SK-N-SH (cell line): ENCODE measurements around the gene AGO3. TPM values are rescaled to one million over a fixed set of nuclear protein-coding genes. Genes with fewer than 3 reads are reported as not detected.

ENCODE experiments used
- CTCF ChIA-PET: fragments of 300-600, 350-600 bp; formaldehyde crosslinking; extraction: SDS; loops from one replicate; lab custom pipeline; 2021; lab: Yijun Ruan, JAX
- POLR2A ChIA-PET: fragments of 350-600 bp; sonication (Branson Sonifier 250); formaldehyde crosslinking; extraction: SDS; loops from one replicate; lab custom pipeline; 2020; ENCODE audit warnings: antibody characterized with exemption, inconsistent platforms; lab: Yijun Ruan, JAX
- DNase-seq: peaks from one replicate; pipeline ENCODE4 v3.0.0; 2012
- H2AFZ ChIP-seq: fragments of 200-600 bp; sonication (generic); 2 replicates; pipeline ENCODE4 v1.8.1; 2016; ENCODE audit warnings: antibody characterized with exemption, mild to moderate bottlenecking, low read depth
- H3F3A ChIP-seq: fragments of 200-600 bp; sonication (generic); replicated peaks from 2 replicates; pipeline ENCODE3; 2016; ENCODE audit warnings: antibody characterized with exemption, mild to moderate bottlenecking; ENCODE audit not compliant: insufficient read depth
- H3K27ac ChIP-seq, 2 experiments: fragments of 200-500 bp in 1 of 2; fragments of 200-600 bp in 1 of 2; sonication (Bioruptor generic) in 1 of 2; sonication (generic), shearing (Covaris generic) in 1 of 2; 2 replicates each; pipeline versions ENCODE4 v1.5.1 to v1.6.1; 2014 to 2016; ENCODE audit warnings: low read depth in 2 of 2, inconsistent platforms in 1 of 2, low read length in 1 of 2, mild to moderate bottlenecking in 1 of 2, mixed read lengths in 1 of 2
- H3K27me3 ChIP-seq: fragments of 200-600 bp; sonication (generic), shearing (Covaris generic); 2 replicates; pipeline ENCODE4 v1.6.1; 2016; ENCODE audit warnings: mixed run types; ENCODE audit not compliant: insufficient read depth
- H3K36me3 ChIP-seq, 2 experiments: fragments of 200-500 bp in 1 of 2; fragments of 200-600 bp in 1 of 2; sonication (Bioruptor generic) in 1 of 2; sonication (generic) in 1 of 2; replicated peaks in 1 of 2; 2 replicates each; pipeline versions ENCODE3 to v1.5.1; 2014 to 2016; ENCODE audit warnings: low read length in 1 of 2, mild to moderate bottlenecking in 1 of 2; ENCODE audit not compliant: insufficient read depth in 2 of 2, control insufficient read depth in 1 of 2
- H3K4me1 ChIP-seq, 2 experiments: fragments of 200-500 bp in 1 of 2; fragments of 200-600 bp in 1 of 2; sonication (Bioruptor generic) in 1 of 2; sonication (generic), shearing (Covaris generic) in 1 of 2; 2 replicates each; pipeline versions ENCODE4 v1.5.1 to v1.6.1; 2014 to 2016; ENCODE audit warnings: low read depth in 1 of 2, low read length in 1 of 2, mixed run types in 1 of 2; ENCODE audit not compliant: insufficient read depth in 2 of 2, control insufficient read depth in 1 of 2
- H3K4me2 ChIP-seq: fragments of 200-600 bp; sonication (generic), shearing (Covaris generic); 2 replicates; pipeline ENCODE4 v1.6.1; 2017; ENCODE audit warnings: mixed run types
- H3K4me3 ChIP-seq, 2 experiments: fragments of 200-500 bp in 1 of 2; fragments of 200-600 bp in 1 of 2; sonication (Bioruptor generic) in 1 of 2; sonication (generic), shearing (Covaris generic) in 1 of 2; 2 replicates each; pipeline versions ENCODE4 v1.5.1 to v1.8.1; 2014 to 2016; ENCODE audit warnings: low read depth in 2 of 2, inconsistent platforms in 1 of 2, low read length in 1 of 2, mild to moderate bottlenecking in 1 of 2, mixed read lengths in 1 of 2, moderate library complexity in 1 of 2
- H3K79me2 ChIP-seq: fragments of 200-600 bp; sonication (generic); 2 replicates; pipeline ENCODE4 v1.8.1; 2017; ENCODE audit warnings: mild to moderate bottlenecking; ENCODE audit not compliant: insufficient read depth
- H3K9ac ChIP-seq: fragments of 200-600 bp; sonication (generic); 2 replicates; pipeline ENCODE4 v1.6.1; 2017; ENCODE audit warnings: mixed run types
- H3K9me2 ChIP-seq: fragments of 200-600 bp; sonication (generic); 2 replicates; pipeline ENCODE4 v1.6.1; 2017; ENCODE audit warnings: mixed run types
- H3K9me3 ChIP-seq: fragments of 200-600 bp; sonication (generic); 2 replicates; pipeline ENCODE4 v1.6.1; 2017; ENCODE audit warnings: mixed run types, mild to moderate bottlenecking, moderate library complexity
- H4K20me1 ChIP-seq: fragments of 200-600 bp; sonication (generic); 2 replicates; pipeline ENCODE4 v1.6.1; 2017; ENCODE audit warnings: mild to moderate bottlenecking, mixed run types; ENCODE audit not compliant: insufficient read depth
- CHD2 ChIP-seq: fragments of 150-350 bp; IDR thresholded peaks from 2 replicates; pipeline ENCODE4 v1.6.1; 2018; ENCODE audit warnings: low read length; ENCODE audit not compliant: partially characterized antibody
- ELF1 ChIP-seq: IDR thresholded peaks from 2 replicates; pipeline ENCODE4 v1.4.0; 2012
- EP300 ChIP-seq, 2 experiments: IDR thresholded peaks; 2 replicates each; pipeline versions ENCODE4 v1.4.0 to v1.6.1; 2012; ENCODE audit warnings: borderline replicate concordance in 1 of 2, low read depth in 1 of 2, low read length in 1 of 2
- EZH2phosphoT487 ChIP-seq: fragments of 200-600 bp; sonication (generic); IDR thresholded peaks from 2 replicates; pipeline ENCODE4 v1.6.1; 2017; ENCODE audit warnings: low read depth, mixed run types, mild to moderate bottlenecking, antibody characterized with exemption, moderate library complexity, borderline replicate concordance
- FOSL2 ChIP-seq: IDR thresholded peaks from 2 replicates; pipeline ENCODE4 v1.4.0; 2012; ENCODE audit warnings: low read depth, mild to moderate bottlenecking, moderate library complexity, borderline replicate concordance
- FOXJ3 ChIP-seq: sonication (generic); formaldehyde crosslinking; IDR thresholded peaks from 2 replicates; pipeline ENCODE4 v1.5.1; 2020; ENCODE audit warnings: mild to moderate bottlenecking, missing genetic modification reagents
- FOXM1 ChIP-seq: IDR thresholded peaks from 2 replicates; pipeline ENCODE4 v1.4.0; 2012; ENCODE audit warnings: low read depth, mild to moderate bottlenecking
- GABPA ChIP-seq: IDR thresholded peaks from 2 replicates; pipeline ENCODE4 v1.4.0; 2012; ENCODE audit warnings: low read depth, mild to moderate bottlenecking
- MEF2A ChIP-seq: IDR thresholded peaks from 2 replicates; pipeline ENCODE4 v1.4.0; 2012; ENCODE audit warnings: low read depth, borderline replicate concordance
- MXI1 ChIP-seq: IDR thresholded peaks from 2 replicates; pipeline ENCODE4 v1.6.1; 2012; ENCODE audit warnings: mild to moderate bottlenecking, low read depth, low read length, improper control_type of control experiment
- NFIC ChIP-seq: IDR thresholded peaks from 2 replicates; pipeline ENCODE4 v1.4.0; 2012; ENCODE audit warnings: borderline replicate concordance
- NRF1 ChIP-seq: IDR thresholded peaks from 2 replicates; pipeline ENCODE4 v1.6.1; 2012; ENCODE audit warnings: low read depth, mild to moderate bottlenecking, low read length
- RAD21 ChIP-seq: IDR thresholded peaks from 2 replicates; pipeline ENCODE4 v1.6.1; 2012; ENCODE audit warnings: mild to moderate bottlenecking, low read length
- RFX5 ChIP-seq: IDR thresholded peaks from 2 replicates; pipeline ENCODE4 v1.6.1; 2012; ENCODE audit warnings: mild to moderate bottlenecking, improper control_type of control experiment, low read length
- RXRA ChIP-seq: IDR thresholded peaks from 2 replicates; pipeline ENCODE4 v1.4.0; 2012; ENCODE audit warnings: low read depth, mild to moderate bottlenecking, borderline replicate concordance
- SIN3A ChIP-seq: IDR thresholded peaks from 2 replicates; pipeline ENCODE4 v1.6.1; 2012; ENCODE audit warnings: low read depth, mild to moderate bottlenecking, low read length, moderate library complexity, borderline replicate concordance
- SMC3 ChIP-seq: IDR thresholded peaks from 2 replicates; pipeline ENCODE4 v1.6.1; 2012; ENCODE audit warnings: low read depth, low read length, improper control_type of control experiment
- TAF1 ChIP-seq: IDR thresholded peaks from 2 replicates; pipeline ENCODE4 v1.6.1; 2012; ENCODE audit warnings: low read depth, mild to moderate bottlenecking, low read length, moderate library complexity, borderline replicate concordance
- TEAD4 ChIP-seq: IDR thresholded peaks from 2 replicates; pipeline ENCODE4 v1.4.0; 2012; ENCODE audit warnings: mild to moderate bottlenecking, borderline replicate concordance; ENCODE audit not compliant: insufficient read depth
- YY1 ChIP-seq: IDR thresholded peaks from 2 replicates; pipeline ENCODE4 v1.4.0; 2012; ENCODE audit warnings: low read depth, mild to moderate bottlenecking
- WGBS: methylation state at CpG from one replicate; pipeline ENCODE4 v1.1.6; 2017; ENCODE audit warnings: low lambda C conversion rate; 5-methylcytosine and 5-hydroxymethylcytosine counted together
- polyA plus RNA-seq, 3 experiments: library from polyadenylated mRNA; depleted of rRNA; stranded (reverse); fragments of >200 nt; gene quantifications; 2 replicates each; pipeline ENCODE4 v1.2.3, GENCODE V29; 2012
- TF ChIP-seq, protein P1 (sequence below): IDR thresholded peaks from 2 replicates; pipeline ENCODE4; 2012
- TF ChIP-seq, protein P2 (sequence below): IDR thresholded peaks from 2 replicates; pipeline ENCODE4 v1.4.0; 2012; ENCODE audit warnings: low read depth
- TF ChIP-seq, protein P3 (sequence below): fragments of 200-600 bp; sonication (generic); IDR thresholded peaks from 2 replicates; pipeline ENCODE4 v1.6.1; 2017; ENCODE audit warnings: antibody characterized with exemption, mild to moderate bottlenecking, moderate library complexity
- TF ChIP-seq, protein P4 (sequence below): fragments of 150-350 bp; IDR thresholded peaks from 2 replicates; pipeline ENCODE4 v1.6.1; 2017; ENCODE audit warnings: antibody characterized with exemption, low read length, low read depth, borderline replicate concordance

The AGO3 gene
- polyA plus RNA-seq, 1 of the 3 experiments (the other 2 are of a cell fraction): 6.7 TPM

DNA sequence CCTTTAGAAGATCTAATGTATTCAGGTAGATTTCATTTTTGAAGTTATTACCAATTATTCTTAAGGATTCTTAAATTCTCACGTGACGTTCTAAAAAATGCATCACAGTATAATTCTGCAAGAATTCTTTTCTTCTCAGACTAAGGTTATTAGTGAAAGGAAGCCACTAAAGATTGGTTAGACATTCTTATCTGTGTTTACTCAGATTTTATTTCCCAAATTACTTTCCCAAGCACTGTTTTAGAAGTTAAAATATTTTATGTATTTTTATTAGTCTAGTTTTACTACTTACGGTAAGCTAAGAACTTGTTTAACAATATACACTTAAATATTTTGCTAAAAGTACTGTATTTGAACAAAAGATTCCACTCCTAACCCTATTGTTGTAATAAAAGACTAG lies 28.4 kb downstream of the AGO3 start:
- ChIA-PET POLR2A (no interaction called here), CTCF (no interaction called here)
- H3K4me2 ChIP-seq: no peak overlapping the region
- H3K9ac ChIP-seq: no peak overlapping the region
- no peak for TF ChIP-seq FOXJ3 (CRISPR knock-in tag)
- no peak for TF ChIP-seq YY1
- TF ChIP-seq MEF2A: no peak
- no peak for TF ChIP-seq FOSL2
- TF ChIP-seq TAF1: no peak
- TF ChIP-seq CHD2: no peak
- no peak for TF ChIP-seq FOXM1
- no peak for TF ChIP-seq RXRA
- TF ChIP-seq MXI1: no peak
- TF ChIP-seq, protein P1, sequence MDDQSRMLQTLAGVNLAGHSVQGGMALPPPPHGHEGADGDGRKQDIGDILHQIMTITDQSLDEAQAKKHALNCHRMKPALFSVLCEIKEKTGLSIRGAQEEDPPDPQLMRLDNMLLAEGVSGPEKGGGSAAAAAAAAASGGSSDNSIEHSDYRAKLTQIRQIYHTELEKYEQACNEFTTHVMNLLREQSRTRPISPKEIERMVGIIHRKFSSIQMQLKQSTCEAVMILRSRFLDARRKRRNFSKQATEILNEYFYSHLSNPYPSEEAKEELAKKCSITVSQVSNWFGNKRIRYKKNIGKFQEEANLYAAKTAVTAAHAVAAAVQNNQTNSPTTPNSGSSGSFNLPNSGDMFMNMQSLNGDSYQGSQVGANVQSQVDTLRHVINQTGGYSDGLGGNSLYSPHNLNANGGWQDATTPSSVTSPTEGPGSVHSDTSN: no peak
- no peak for TF ChIP-seq EZH2phosphoT487
- H4K20me1 ChIP-seq: no peaks in the 10 kb centered on the region; the same call in 1 of the 2 replicates
- peaks cover 27% of the 10 kb centered on the region for H3K79me2 ChIP-seq
- no peaks in the 10 kb centered on the region for H3K27me3 ChIP-seq
- H3K36me3 ChIP-seq: peaks cover 0 to 6% of the 10 kb centered on the region in 2 experiments
- 95% methylated on average over 3 of the region's 3 CpGs for WGBS
- H3K9me3 ChIP-seq: no peaks in the 10 kb centered on the region
- peaks cover 9% of the 10 kb centered on the region for H3F3A ChIP-seq
- no peaks in the 10 kb centered on the region for H3K4me1 ChIP-seq
- H2AFZ ChIP-seq: no peak overlapping the region
- no peak overlapping the region for H3K4me3 ChIP-seq
- no peak for DNase-seq
- no peak overlapping the region for H3K27ac ChIP-seq
- H3K9me2 ChIP-seq: no peaks in the 10 kb centered on the region

DNA sequence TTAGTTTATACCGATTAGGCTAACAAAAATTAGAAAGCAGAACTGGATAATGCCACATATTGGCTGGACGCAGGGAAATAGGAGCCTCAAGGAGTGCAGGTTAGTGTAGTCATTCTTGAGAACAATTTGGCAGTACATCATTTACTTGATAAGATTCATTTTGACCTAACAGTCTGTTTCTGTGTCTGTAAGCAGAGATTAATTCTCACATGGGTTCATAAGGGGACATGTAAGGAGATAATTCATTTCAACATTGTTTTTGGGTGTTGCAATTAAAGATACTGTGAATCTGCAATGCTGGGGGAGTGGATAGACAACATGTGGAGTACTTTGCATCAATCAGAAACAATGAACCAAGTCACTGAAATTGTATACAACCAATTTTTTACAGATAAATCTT lies 32.0 kb downstream of the AGO3 start:
- Histone ChIP-seq H3K4me3 (no peak overlapping the region), H3K9me2 (no peaks in the 10 kb centered on the region), H3K27ac (no peak overlapping the region), H2AFZ (no peak overlapping the region), H3K27me3 (no peaks in the 10 kb centered on the region), H4K20me1 (no peaks in the 10 kb centered on the region; the same call in 1 of the 2 replicates), H3K79me2 (peaks cover 36% of the 10 kb centered on the region), H3K36me3 (peaks cover 1 to 3% of the 10 kb centered on the region in 2 experiments), H3F3A (peaks cover 14% of the 10 kb centered on the region), H3K9ac (no peak overlapping the region), H3K4me2 (no peak overlapping the region), H3K4me1 (no peaks in the 10 kb centered on the region), H3K9me3 (no peaks in the 10 kb centered on the region)
- TF ChIP-seq, protein P2, sequence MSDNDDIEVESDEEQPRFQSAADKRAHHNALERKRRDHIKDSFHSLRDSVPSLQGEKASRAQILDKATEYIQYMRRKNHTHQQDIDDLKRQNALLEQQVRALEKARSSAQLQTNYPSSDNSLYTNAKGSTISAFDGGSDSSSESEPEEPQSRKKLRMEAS: no peak
- TF ChIP-seq MEF2A (no peak), ELF1 (no peak), EP300 (IDR thresholded peaks at IDR 0.05; ENCODE audit: borderline replicate concordance in 1 of 2, low read depth in 1 of 2, low read length in 1 of 2) (no peak), SMC3 (no peak), RAD21 (no peak), TAF1 (no peak), GABPA (no peak), TEAD4 (no peak), SIN3A (no peak), RFX5 (no peak), NFIC (no peak), NRF1 (no peak), FOSL2 (no peak), YY1 (no peak)
- TF ChIP-seq, protein P3, sequence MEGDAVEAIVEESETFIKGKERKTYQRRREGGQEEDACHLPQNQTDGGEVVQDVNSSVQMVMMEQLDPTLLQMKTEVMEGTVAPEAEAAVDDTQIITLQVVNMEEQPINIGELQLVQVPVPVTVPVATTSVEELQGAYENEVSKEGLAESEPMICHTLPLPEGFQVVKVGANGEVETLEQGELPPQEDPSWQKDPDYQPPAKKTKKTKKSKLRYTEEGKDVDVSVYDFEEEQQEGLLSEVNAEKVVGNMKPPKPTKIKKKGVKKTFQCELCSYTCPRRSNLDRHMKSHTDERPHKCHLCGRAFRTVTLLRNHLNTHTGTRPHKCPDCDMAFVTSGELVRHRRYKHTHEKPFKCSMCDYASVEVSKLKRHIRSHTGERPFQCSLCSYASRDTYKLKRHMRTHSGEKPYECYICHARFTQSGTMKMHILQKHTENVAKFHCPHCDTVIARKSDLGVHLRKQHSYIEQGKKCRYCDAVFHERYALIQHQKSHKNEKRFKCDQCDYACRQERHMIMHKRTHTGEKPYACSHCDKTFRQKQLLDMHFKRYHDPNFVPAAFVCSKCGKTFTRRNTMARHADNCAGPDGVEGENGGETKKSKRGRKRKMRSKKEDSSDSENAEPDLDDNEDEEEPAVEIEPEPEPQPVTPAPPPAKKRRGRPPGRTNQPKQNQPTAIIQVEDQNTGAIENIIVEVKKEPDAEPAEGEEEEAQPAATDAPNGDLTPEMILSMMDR: no peak
- TF ChIP-seq, protein P4, sequence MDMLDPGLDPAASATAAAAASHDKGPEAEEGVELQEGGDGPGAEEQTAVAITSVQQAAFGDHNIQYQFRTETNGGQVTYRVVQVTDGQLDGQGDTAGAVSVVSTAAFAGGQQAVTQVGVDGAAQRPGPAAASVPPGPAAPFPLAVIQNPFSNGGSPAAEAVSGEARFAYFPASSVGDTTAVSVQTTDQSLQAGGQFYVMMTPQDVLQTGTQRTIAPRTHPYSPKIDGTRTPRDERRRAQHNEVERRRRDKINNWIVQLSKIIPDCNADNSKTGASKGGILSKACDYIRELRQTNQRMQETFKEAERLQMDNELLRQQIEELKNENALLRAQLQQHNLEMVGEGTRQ: no peak
- TF ChIP-seq, protein P1: no peak
- ChIA-PET POLR2A (no interaction called here), CTCF (no interaction called here)
- WGBS: 86% methylated on average over 2 of the region's 2 CpGs
- DNase-seq: no peak
